GM12878 (cell line): Measurements from ENCODE around the gene LKAAEAR1. TPM values are rescaled to one million over a fixed set of nuclear protein-coding genes. Genes with fewer than 3 reads are reported as not detected.
A peak's percentile ranks its signal among the peaks of the same experiment; 100 is the strongest.

Source experiments
- ATAC-seq: fragments of 200-7000 bp; cut with Tn5 transposase; 3 replicates; pipeline ENCODE4 v1.9.1; 2020; ENCODE audit warnings: mild to moderate bottlenecking, moderate library complexity
- BruUV-seq: library from RNA; stranded (reverse); fragments of 400-500 nt; replicated peaks from 2 replicates; lab custom pipeline; 2021; lab: Mats Ljungman, UMichigan
- CTCF ChIA-PET: fragments of 300-600 bp; sonication (Branson Sonifier 250); formaldehyde crosslinking; extraction: SDS; loops from one replicate; lab custom pipeline; 2021; ENCODE audit warnings: inconsistent platforms; lab: Yijun Ruan, JAX
- POLR2A ChIA-PET: fragments of 350-600 bp; formaldehyde crosslinking; extraction: SDS; loops from one replicate; lab custom pipeline; 2021; ENCODE audit warnings: inconsistent platforms; lab: Charles Lee
- RAD21 ChIA-PET: fragments of 300-600 bp; sonication (Branson Sonifier 250); formaldehyde crosslinking; loops from one replicate; lab custom pipeline; 2023; ENCODE audit warnings: antibody characterized with exemption; ENCODE audit not compliant: unreplicated experiment; lab: Charles Lee
- SMC1A ChIA-PET: fragments of 300-600 bp; sonication (Branson Sonifier 250); formaldehyde crosslinking; loops from one replicate; lab custom pipeline; 2023; ENCODE audit not compliant: unreplicated experiment, uncharacterized antibody; lab: Charles Lee
- DNase-seq: peaks from one replicate; pipeline ENCODE4 v3.0.0-alpha.2; 2011; ENCODE audit warnings: low read depth, low spot score
- FAIRE-seq: peaks from 3 replicates; lab custom pipeline; 2011; peaks lifted over from hg19 to GRCh38; lab: Jason Lieb, UNC
- H2AFZ ChIP-seq: 2 replicates; pipeline ENCODE4 v1.6.0; 2011; ENCODE audit warnings: low read depth, low read length, control low read depth; ENCODE audit not compliant: control insufficient read depth
- H3K27ac ChIP-seq: 2 replicates; pipeline ENCODE4 v1.5.1; 2011; ENCODE audit warnings: control low read depth; ENCODE audit not compliant: control insufficient read depth, insufficient read depth
- H3K27me3 ChIP-seq, 2 experiments: replicated peaks in 1 of 2; 2 replicates each; pipeline versions ENCODE4 v1.6.0 to v1.6.1; 2011; ENCODE audit warnings: low read length in 1 of 2; ENCODE audit not compliant: control insufficient read depth in 2 of 2, insufficient read depth in 2 of 2
- H3K36me3 ChIP-seq, 2 experiments: 2 replicates each; pipeline ENCODE4 v1.5.1; 2011; ENCODE audit warnings: low read length in 1 of 2; ENCODE audit not compliant: control insufficient read depth in 2 of 2, insufficient read depth in 2 of 2
- H3K4me1 ChIP-seq: 2 replicates; pipeline ENCODE4 v1.6.1; 2011; ENCODE audit warnings: mild to moderate bottlenecking, low read length, moderate library complexity, mixed read lengths; ENCODE audit not compliant: control insufficient read depth, insufficient read depth
- H3K4me2 ChIP-seq: 2 replicates; pipeline ENCODE4 v1.6.0; 2011; ENCODE audit warnings: control low read depth; ENCODE audit not compliant: control insufficient read depth, insufficient read depth
- H3K4me3 ChIP-seq: fragments of 200-600 bp; sonication (generic); 2 replicates; pipeline ENCODE4 v1.5.1; 2016
- H3K79me2 ChIP-seq: 2 replicates; pipeline ENCODE4 v1.6.0; 2011; ENCODE audit warnings: low read length; ENCODE audit not compliant: control insufficient read depth, insufficient read depth
- H3K9ac ChIP-seq: 2 replicates; pipeline ENCODE4 v1.8.0; 2011; ENCODE audit warnings: low read length, control low read depth, mixed read lengths; ENCODE audit not compliant: control insufficient read depth, insufficient read depth
- H3K9me3 ChIP-seq: replicated peaks from 3 replicates; pipeline ENCODE4 v1.5.1; 2011; ENCODE audit warnings: mild to moderate bottlenecking, low read length; ENCODE audit not compliant: control insufficient read depth, insufficient read depth
- H4K20me1 ChIP-seq: 2 replicates; pipeline ENCODE4 v1.6.0; 2011; ENCODE audit not compliant: control insufficient read depth, insufficient read depth
- BCL3 ChIP-seq: IDR thresholded peaks from 2 replicates; pipeline ENCODE4 v1.6.1; 2011; ENCODE audit warnings: borderline replicate concordance, low read depth, mild to moderate bottlenecking, moderate library complexity, low read length; ENCODE audit not compliant: insufficient read depth, poor library complexity, severe bottlenecking
- BCLAF1 ChIP-seq: fragments of 450-650 bp; IDR thresholded peaks from 2 replicates; pipeline ENCODE4 v1.6.1; 2017; ENCODE audit warnings: antibody characterized with exemption, mild to moderate bottlenecking, moderate library complexity
- FOS ChIP-seq: IDR thresholded peaks from 3 replicates; pipeline ENCODE4 v1.6.1; 2011; ENCODE audit warnings: borderline replicate concordance; ENCODE audit not compliant: insufficient read length; ENCODE audit errors: extremely low read depth
- NFIC ChIP-seq: IDR thresholded peaks from 2 replicates; pipeline ENCODE4 v1.6.1; 2012; ENCODE audit warnings: low read depth, mild to moderate bottlenecking, inconsistent platforms, low read length, moderate library complexity
- SKIL ChIP-seq: fragments of 450-650 bp; IDR thresholded peaks from 2 replicates; pipeline ENCODE4 v1.6.1; 2017; ENCODE audit warnings: mild to moderate bottlenecking, low read depth, inconsistent platforms; ENCODE audit not compliant: poor library complexity, severe bottlenecking
- SREBF2 ChIP-seq: IDR thresholded peaks from 2 replicates; pipeline ENCODE4 v1.6.1; 2012; ENCODE audit warnings: mild to moderate bottlenecking, low read length
- TCF12 ChIP-seq: IDR thresholded peaks from 2 replicates; pipeline ENCODE4 v1.6.1; 2011; ENCODE audit warnings: low read depth, mild to moderate bottlenecking, low read length
- ZNF592 ChIP-seq: fragments of 450-650 bp; IDR thresholded peaks from 2 replicates; pipeline ENCODE4 v1.6.1; 2017; ENCODE audit warnings: mild to moderate bottlenecking, moderate library complexity
- WGBS: methylation state at CpG from one replicate; pipeline ENCODE4 v1.1.6; 2016; ENCODE audit warnings: low lambda C conversion rate; ENCODE audit not compliant: insufficient replicate concordance, insufficient coverage; ENCODE audit errors: missing lambda C conversion rate; 5-methylcytosine and 5-hydroxymethylcytosine counted together
- in situ Hi-C: fragments of 300-500 bp; cut with MboI; formaldehyde crosslinking; loops from 9 replicates; pipeline ENCODE4 v1.14.3; 2018; ENCODE audit warnings: mixed read lengths
- intact Hi-C: fragments of 100-400 bp; cut with micrococcal nuclease; formaldehyde crosslinking; loops from one replicate; pipeline ENCODE4 v1.14.2; 2022; ENCODE audit not compliant: unreplicated experiment
- polyA plus RNA-seq, 11 experiments: library from polyadenylated mRNA; depleted of rRNA in 4 of 11; unstranded in 6 of 11; stranded (reverse) in 5 of 11; fragments of >200 nt; fragmentation: Nextera tagmentation in 4 of 11; fragmentation: Illumina TruSeq in 1 of 11; extraction: Ambion mirVana in 4 of 11; extraction: Trizol in 1 of 11; gene quantifications; 1 replicate in 1 of 11; 2 replicates in 10 of 11; pipeline versions ENCODE4 v1.2.1 to v1.2.3, GENCODE V29; 2011 to 2016; ENCODE audit warnings: inconsistent platforms in 2 of 11, missing spikeins in 2 of 11, low read depth in 1 of 11
- total RNA-seq, 4 experiments: library from RNA; depleted of rRNA in 3 of 4; stranded (reverse); fragments of >200 nt in 3 of 4; fragmentation: Illumina TruSeq in 1 of 4; extraction: Trizol in 1 of 4; gene quantifications; 2 replicates each; pipeline versions ENCODE4 v1.2.1 to v1.2.3, GENCODE V29; 2013 to 2021

The LKAAEAR1 gene
- total and polyA plus RNA-seq, 10 of the 15 experiments (the other 5 are each of a cell fraction or from before 2014, with no cell fraction given) = not detected

GRCh38 chr20:64036346-64037198 is 47.6 kb downstream of the LKAAEAR1 start:
- Histone ChIP-seq H2AFZ (no peak overlapping the region), H3K27me3 (no peaks in the 10 kb centered on the region), H3K9ac (peak overlapping the region; percentile 64), H3K4me1 (peaks cover 52% of the 10 kb centered on the region), H3K4me3 (no peak overlapping the region), H3K36me3 (peaks cover 6 to 14% of the 10 kb centered on the region in 2 experiments; a peak in 3 of 4 replicates), H3K79me2 (peaks cover 4% of the 10 kb centered on the region), H4K20me1 (no peaks in the 10 kb centered on the region), H3K27ac (peak overlapping the region; percentile 77), H3K4me2 (peak overlapping the region; percentile 70), H3K9me3 (no peaks in the 10 kb centered on the region)
- 28% methylated on average over 17 of the region's 17 CpGs for WGBS
- ATAC-seq (no peak), DNase-seq (no peak), FAIRE-seq (no peak)
- ChIA-PET RAD21 (interaction anchor here (1.1 to 7.1 kb wide), 4 partner anchors 21 to 56 kb away, joined by 3 to 92 read pairs (median 4); partner anchors contain the start of genes OPRL1, PRPF6, RGS19 and SAMD10), CTCF (interaction anchor here (1.0 to 9.1 kb wide), 7 partner anchors 20 to 86 kb away, joined by 3 to 108 read pairs (median 4); partner anchors contain the start of genes PRPF6 and SAMD10), POLR2A (interaction anchor here (0.5 to 7.2 kb wide), 9 partner anchors 18 to 115 kb away, joined by 3 to 63 read pairs (median 4); partner anchors contain the start of genes PRPF6 and SAMD10), SMC1A (interaction anchor here (0.6 to 6.1 kb wide), 8 partner anchors 10 to 84 kb away, joined by 3 to 52 read pairs (median 3); partner anchors contain the start of genes PRPF6 and SAMD10)
- in situ Hi-C loops = no loop called here
- BruUV-seq = no TSS peak
- intact Hi-C loops = loop anchor here (2.0 kb wide), 1 partner anchor 24 kb away; no protein-coding TSS in a partner anchor
- TF ChIP-seq FOS = no peak
- no peak for TF ChIP-seq BCLAF1
- TF ChIP-seq ZNF592 = peak; percentile 77
- no peak for TF ChIP-seq NFIC
- no peak for TF ChIP-seq SKIL
- TF ChIP-seq TCF12 = peak; percentile 83
- TF ChIP-seq BCL3 = peak; percentile 81
- TF ChIP-seq SREBF2 = no peak
